HG03520 (cell line): ENCODE results near the gene ATP6AP1.

Experiments
- ATAC-seq: cut with Tn5 transposase; IDR thresholded peaks from one replicate; pipeline ENCODE4 v1.9.1; 2021; ENCODE audit warnings: mild to moderate bottlenecking, moderate library complexity; ENCODE audit not compliant: unreplicated experiment

ATP6AP1 gene

GRCh38 chrX:154486052-154486395, 57.5 kb downstream of the ATP6AP1 start:
- no peak for ATAC-seq
